Activated T-cell treated with anti-CD3 and anti-CD28 coated beads for 24 hours (primary cell): ENCODE data around the gene SPPL2C.

Source experiments
- DNase-seq: peaks from one replicate; pipeline ENCODE4 v3.0.0-alpha.2; 2020; ENCODE audit warnings: low read depth

SPPL2C gene

DNA sequence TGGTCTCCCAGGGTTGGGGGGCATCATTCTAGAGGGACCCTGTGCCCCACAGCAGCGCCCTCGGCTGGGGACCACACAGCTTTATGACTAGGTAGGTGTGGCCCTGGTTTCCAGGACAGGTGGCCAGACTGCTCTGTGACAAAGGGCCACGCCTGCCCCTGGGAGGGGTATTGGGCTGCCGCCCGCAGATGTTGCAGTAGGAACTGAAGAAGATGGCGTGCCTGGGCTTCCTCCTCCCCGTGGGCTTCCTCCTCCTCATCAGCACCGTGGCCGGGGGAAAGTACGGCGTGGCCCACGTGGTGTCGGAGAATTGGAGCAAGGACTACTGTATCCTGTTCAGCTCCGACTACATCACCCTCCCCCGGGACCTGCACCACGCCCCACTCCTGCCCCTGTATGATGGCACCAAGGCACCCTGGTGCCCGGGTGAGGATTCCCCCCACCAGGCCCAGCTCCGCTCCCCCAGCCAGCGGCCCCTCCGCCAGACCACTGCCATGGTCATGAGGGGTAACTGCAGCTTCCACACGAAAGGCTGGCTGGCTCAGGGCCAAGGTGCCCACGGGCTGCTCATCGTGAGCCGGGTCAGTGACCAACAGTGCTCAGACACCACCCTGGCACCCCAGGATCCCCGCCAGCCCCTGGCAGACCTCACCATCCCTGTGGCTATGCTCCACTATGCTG is at the start of gene SPPL2C:
SPPL2C (plus strand) TSS at position 187 of the 681 bp plus-strand sequence; CDS start at position 213, 26 bp downstream.
- no peak for DNase-seq

DNA sequence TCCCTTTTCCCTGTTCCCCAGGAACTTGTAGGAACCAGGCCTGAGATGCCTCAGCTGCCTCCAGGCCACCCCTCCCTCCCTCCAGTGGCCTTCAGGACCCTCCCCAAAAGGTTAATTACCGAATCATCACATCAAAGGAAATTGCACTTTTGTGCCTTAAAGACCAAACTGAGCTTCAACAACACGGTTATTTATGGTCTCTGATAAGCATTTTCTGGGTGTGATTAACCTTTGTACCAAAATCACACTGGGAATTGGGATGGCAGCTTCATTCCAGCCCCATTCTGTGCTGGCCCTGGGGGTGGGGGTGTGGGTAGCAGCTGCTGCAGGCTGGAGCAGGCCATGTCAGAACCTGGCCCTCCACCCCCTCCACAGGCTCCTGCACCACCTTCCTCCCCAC is 43.9 kb upstream of the SPPL2C start:
- DNase-seq: no peak

DNA sequence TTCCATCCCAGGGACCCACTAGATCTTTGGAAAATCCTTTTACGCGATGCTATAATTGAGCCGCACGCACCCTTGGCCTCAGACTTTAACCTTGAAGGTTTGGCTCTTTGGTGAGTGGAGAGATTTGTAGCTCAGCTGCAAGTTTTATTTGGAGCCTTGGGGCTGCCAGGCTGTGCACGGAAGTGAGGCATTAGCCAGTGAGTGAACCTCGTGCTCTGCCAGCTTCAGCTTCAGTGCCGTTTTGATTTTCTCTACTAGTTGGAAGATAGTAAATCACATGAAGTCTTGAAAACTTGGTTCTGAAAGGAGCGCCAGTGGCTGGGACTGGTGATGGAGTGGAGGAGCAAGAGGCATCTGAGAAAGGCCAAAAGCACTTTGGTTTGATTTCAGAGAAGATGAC is 43.3 kb upstream of the SPPL2C start:
- DNase-seq: no peak

GRCh38 chr17:45808845-45809244 is 35.8 kb upstream of the SPPL2C start:
- DNase-seq: no peak

DNA sequence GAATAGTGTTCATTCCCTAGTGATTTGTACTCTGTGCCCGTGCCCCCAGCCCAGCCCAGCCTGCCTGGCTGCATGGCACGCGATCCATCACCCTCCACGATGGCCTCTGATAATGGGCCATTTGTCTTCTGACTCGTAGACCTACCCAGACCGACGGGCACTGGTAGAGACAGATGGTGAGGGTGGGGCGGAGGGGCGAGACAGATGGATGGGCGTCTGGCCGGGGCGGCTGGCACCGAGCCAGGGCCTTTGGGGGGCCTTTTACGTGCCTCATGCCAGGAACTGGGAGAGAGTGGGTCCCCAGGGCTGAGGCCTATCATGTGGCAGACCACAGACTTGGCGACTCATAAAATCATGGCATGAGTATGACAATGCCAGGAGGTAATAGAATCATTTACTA is 35.2 kb upstream of the SPPL2C start:
- DNase-seq: no peak

GRCh38 chr17:45812102-45812501 is 32.6 kb upstream of the SPPL2C start:
- no peak for DNase-seq

GRCh38 chr17:45813048-45813725 is 31.5 kb upstream of the SPPL2C start:
- DNase-seq: no peak

DNA sequence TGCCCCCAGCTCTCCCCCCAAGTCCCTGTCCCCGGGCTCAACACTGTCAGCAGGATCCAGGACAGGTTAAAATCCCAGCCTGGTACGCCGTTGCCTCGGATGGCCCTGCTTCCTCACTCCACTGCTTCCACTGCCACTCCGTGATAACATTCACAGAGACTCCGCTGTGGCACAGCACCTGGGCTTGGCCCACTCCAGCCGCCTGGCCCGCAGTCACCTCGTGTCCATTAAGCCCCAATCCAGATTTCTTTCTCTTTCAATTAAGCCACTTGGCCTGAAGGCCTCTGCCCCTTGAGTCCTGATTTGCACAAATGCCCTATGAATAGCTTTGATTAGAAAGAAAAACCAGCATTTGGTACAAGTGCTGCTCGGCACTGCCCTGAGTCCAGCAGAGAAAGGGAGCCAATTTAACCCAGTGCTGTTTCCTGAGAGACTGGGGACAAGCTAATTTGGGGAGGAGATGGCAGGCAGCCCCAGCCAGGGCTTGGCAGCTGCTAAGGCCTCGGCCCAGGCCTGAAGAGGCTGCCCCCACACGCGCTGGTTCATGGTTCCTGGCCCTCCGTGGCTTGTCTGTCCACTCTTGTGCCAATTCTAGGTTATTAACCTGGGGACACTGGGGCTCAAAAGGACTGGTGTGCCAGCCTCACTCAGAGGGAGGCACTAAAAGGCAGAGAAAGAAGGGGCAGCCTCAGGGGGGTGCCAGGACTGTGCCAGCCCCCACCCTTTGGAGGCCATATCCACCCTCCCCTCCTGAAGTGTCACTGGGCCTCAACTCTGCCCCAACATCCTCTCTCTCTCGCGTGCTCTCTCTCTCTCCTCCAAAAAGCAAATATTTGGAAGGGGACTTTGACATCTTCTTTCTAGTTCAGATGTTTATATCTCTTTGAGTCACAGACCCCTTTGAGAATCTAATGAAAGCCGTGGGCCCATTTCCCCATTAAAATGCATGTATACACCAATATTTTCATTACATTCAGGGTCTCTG is 29.8 kb upstream of the SPPL2C start:
- no peak for DNase-seq

DNA sequence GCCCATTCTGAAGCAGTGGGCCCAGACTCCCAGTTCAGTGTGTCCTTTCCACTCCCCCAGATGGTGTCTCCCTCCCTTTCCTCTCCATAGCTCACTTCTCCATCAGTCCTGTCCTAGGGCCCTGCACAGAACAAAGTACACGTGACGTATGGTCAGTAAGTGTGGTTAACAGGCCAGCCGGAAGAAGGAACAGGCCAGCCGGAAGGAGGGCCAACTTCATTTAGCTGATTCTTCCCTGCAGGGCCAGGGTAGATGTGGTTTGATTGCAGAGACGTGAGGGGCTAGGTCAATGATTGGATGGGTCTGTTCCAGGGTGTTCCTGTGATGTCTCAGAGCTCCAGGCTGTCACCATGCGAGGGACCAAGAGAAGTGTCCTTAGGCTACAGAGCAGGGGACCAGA is 28.9 kb upstream of the SPPL2C start:
- no peak for DNase-seq

GRCh38 chr17:45818041-45818440 is 26.6 kb upstream of the SPPL2C start:
- no peak for DNase-seq

DNA sequence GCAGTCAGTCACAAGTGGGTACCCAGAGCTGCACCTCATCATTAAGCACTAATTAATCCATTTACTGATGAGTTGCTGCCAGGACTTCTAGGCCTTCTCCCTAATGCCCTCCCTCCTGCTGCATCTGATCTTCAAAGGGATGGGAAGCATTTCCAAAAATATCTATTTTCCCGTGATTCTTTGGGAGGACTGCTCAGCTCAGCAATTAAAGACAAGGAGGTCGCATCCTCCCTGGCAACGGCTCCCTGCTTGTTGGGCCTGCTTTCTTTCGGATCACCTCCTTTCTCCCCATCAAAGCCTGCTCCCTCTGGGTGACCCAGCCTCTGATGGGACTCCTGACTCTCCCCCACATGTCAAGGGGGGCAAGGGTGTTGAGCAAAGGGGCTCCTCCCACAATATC is 26.0 kb upstream of the SPPL2C start:
- no peak for DNase-seq

GRCh38 chr17:45819632-45820031 is 25.0 kb upstream of the SPPL2C start:
- DNase-seq: no peak

DNA sequence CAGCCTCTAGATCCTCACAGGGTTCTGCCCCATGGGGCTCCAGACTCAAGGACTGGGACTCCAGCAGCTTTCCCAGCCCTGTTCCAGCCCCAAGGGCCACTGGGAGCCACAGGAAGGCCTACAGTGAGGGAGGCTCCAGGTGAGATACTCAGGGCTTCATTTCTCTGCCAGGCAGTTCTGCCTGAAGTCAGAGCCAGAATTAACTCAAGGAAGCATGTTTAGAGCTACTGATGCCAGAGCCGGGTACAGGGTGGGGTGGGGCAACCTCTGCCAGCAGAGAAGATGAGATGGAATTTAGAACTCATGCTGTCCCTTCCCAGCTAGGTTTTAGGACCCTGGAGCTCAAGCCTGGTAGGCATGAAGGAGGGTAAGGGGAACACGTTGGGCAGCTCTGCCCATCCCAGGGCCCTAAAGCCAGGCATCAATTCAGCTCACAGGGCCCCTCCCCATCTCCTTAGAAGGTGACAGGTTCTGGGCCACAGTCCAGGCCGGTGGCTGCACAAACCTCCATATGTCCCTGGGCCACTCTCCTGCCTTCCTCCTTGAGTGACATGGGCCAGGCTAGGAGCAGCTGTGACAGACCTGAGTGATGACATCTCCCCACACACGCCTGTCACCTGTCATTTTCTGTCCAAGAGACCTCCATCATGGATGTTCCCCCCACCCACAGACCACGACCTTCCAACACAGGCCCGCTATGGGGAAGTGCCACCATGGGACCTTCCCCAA is 24.5 kb upstream of the SPPL2C start:
- no peak for DNase-seq

- no peak for DNase-seq
These were observed 23.5 kb upstream of the SPPL2C start for GRCh38 chr17:45821147-45821546.

DNA sequence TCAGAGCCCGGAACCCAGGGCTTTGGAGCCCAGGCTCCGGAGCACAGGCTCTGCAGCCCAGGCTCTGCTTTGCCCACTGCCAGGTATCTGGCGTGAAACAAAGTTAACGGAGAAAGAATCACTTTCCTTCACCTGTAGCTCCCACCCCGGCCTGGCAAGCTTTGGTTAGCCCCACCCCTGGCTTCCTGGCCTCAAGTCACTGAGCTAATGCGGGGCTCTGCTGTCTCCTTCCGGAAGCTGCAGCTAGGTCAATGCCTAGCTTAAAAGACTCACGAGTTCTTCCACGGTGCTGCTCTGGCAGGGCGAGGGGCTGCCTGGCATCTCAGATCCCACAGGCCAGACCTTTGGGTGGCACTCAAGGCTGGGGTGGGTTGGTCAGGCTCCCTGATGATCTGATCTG is 21.1 kb upstream of the SPPL2C start:
- DNase-seq: no peak

- DNase-seq: no peak
These were observed 20.2 kb upstream of the SPPL2C start for GRCh38 chr17:45824475-45824874.

GRCh38 chr17:45824901-45825492 is 19.7 kb upstream of the SPPL2C start:
- DNase-seq: no peak

DNA sequence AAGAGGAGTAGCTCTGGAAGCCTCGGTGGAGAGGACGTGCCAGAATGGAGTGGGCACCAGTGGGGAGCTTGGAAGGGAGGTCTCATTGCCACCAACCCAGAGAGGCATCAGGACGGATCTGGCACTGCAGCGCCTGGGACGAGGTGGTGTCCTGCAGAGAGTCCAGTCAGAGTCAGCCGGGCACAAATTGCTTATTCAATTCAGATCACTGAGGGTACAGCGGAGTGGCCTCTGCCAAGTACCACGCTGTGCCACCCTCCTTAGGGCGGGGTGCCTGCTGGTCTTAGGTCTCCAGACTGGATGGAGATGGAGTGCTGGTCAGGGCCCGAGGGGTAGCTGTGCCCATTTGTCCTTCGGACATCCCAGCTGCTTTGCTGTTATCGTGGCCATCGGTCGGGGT is 18.9 kb upstream of the SPPL2C start:
- DNase-seq: no peak

DNA sequence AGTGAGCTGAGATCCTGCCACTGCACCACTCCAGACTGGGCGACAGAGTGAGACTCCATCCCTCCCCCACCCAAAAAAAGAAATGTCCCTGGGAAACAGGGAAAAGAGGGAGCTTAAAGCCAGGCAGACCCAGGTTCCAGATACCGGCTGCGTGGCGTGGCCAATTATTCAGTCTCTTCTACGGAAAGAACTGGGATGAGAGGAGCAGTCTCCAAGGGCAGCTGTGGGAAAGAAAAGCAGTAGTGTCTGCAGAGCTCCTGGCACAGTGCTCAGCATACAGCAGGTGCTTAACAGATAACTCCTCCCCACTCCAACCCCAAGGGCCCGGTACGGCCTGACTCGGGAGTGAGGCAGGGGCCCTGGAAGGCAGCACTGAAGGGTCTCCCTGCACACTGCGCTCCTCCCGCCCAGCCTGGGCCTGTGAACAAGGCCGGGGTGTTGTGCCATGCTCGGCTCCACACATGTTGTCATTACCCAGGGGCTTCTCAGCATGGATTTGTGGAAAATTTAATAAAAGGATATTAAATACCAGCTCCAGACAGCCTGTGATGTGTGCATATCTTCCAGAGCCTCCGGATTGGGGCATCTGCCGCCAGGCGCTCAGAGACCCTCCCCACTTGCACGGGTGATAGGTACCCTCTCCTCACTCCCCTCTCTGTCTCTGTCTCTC is 17.6 kb upstream of the SPPL2C start:
- DNase-seq: no peak

DNA sequence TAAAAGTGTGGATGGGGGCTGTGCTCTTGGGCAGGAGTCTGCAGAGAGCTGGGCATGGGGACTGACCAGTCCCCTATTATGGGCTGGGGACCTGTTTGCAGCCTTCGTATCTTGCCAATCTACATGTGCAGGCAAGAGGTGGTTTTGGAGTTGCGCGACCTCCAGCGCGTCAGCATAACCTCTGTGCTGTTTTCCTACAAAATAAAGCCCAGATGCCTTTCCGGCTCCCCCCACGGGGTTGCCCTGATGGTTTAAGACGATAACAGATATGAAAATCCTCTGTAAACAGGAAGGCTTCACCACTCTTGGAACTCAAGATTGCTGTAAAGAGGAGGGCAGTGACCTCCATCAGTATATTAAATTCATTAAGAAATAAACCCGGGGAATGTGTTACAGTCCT is 16.5 kb upstream of the SPPL2C start:
- DNase-seq: no peak

DNA sequence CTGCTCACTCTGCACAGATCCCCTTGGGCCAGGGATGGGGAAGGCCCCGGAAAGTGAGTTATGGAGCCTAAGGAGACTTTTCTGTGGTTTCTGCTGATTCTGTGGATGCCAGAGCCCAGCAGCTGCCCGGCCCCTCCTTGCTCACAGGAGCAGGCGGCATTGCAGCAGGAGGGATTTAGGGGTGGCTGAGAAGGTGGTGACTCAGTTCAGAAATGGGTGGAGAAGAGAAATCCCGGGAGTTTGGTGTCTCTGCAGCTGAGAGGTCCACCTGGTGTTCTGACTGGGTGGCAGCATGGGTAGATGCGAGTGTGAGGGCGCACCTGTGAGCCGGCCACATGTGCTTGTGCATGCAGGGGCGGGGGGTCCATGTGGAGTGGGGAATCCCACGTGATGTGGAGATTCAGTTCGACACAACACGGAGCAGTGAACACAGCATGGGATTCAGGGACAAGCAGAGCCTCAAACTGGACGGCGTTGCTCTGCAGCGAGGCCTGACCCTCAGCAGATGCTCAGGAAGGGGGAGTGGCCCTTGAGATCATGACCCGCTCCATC is 16.0 kb upstream of the SPPL2C start:
- DNase-seq: no peak
